ENCODE results near the gene NDFIP1. TPM values are rescaled to one million over a fixed set of nuclear protein-coding genes. Genes with fewer than 3 reads are reported as not detected.

Gene NDFIP1
- total RNA-seq, 1 experiment from 2014 or later = 33.5 TPM

DNA sequence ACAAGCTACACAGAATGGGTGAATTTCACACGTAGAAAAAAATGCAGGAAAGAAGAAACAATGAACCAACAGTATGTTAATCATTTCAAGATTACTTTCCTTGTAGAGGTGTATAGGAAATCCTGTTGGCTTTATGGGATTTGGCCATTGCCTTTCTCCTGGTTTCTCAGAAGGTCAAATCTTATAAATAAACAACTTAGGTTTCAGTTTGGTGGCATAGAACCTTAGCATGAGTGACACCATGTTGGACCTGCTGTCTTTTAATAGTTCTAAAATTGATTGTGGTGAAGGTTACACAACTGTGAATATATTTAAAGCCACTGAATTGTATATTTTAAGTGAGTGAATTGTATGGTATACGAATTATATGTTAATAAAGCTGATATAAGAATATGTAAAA is 16.7 kb upstream of the NDFIP1 start:
- no peaks in the 10 kb centered on the region for H3K9me3 ChIP-seq (ENCODE audit: low read length)
- TF ChIP-seq EZH2 (IDR thresholded peaks at IDR 0.05; ENCODE audit: low read length, unreplicated experiment) = no peak
- TF ChIP-seq CTCF (conservative IDR thresholded peaks at IDR 0.05; ENCODE audit: low read depth, low read length) = no peak
- no peak for TF ChIP-seq EZH2phosphoT487 (IDR thresholded peaks at IDR 0.05; ENCODE audit: borderline replicate concordance, low read length)
- intact Hi-C loops (cut with micrococcal nuclease) = no loop called here
- no peaks in the 10 kb centered on the region for H3K36me3 ChIP-seq (ENCODE audit: low read depth, low read length)
- H3K9me2 ChIP-seq (replicated peaks; ENCODE audit: low read length) = no peaks in the 10 kb centered on the region
- POLR2A ChIA-PET (ENCODE audit: unreplicated experiment) = no interaction called here
- no peaks in the 10 kb centered on the region; the same call in 1 of the 2 replicates for H3K4me1 ChIP-seq (ENCODE audit: insufficient read depth, low read length)
- H3K4me3 ChIP-seq (ENCODE audit: low read length) = no peak overlapping the region
- H3K4me2 ChIP-seq (ENCODE audit: low read length) = no peak overlapping the region
- no TSS peak for BruUV-seq (replicated peaks)
- CTCF ChIA-PET = no interaction called here
- ATAC-seq = no peak
- H4K20me1 ChIP-seq (ENCODE audit: low read length) = no peaks in the 10 kb centered on the region
- H3K27me3 ChIP-seq (ENCODE audit: low read length) = no peaks in the 10 kb centered on the region
- no peak overlapping the region for H2AFZ ChIP-seq (ENCODE audit: low read length)
- DNase-seq = no peak
- H3K27ac ChIP-seq (ENCODE audit: low read length) = no peak overlapping the region
- H3K9ac ChIP-seq (ENCODE audit: low read length) = no peak overlapping the region
- H3K79me2 ChIP-seq (ENCODE audit: low read length) = no peaks in the 10 kb centered on the region
- H3F3A ChIP-seq (ENCODE audit: low read length, unreplicated experiment) = no peaks in the 10 kb centered on the region

GRCh38 chr5:142095035-142095434 is 13.5 kb upstream of the NDFIP1 start:
- no peaks in the 10 kb centered on the region for H3K27me3 ChIP-seq (ENCODE audit: low read length)
- H3K27ac ChIP-seq (ENCODE audit: low read length) = no peak overlapping the region
- ChIA-PET POLR2A (ENCODE audit: unreplicated experiment) (no interaction called here), CTCF (no interaction called here)
- 0 out of 2 replicates have a peak overlapping the region, but pooled peaks have one; percentile 13 for H2AFZ ChIP-seq (ENCODE audit: low read length)
- no peaks in the 10 kb centered on the region for H3K36me3 ChIP-seq (ENCODE audit: low read depth, low read length)
- no peak overlapping the region for H3K9ac ChIP-seq (ENCODE audit: low read length)
- no peak for DNase-seq
- no TSS peak for BruUV-seq (replicated peaks)
- ATAC-seq = no peak
- intact Hi-C loops (cut with micrococcal nuclease) = no loop called here
- no peaks in the 10 kb centered on the region for H3F3A ChIP-seq (ENCODE audit: low read length, unreplicated experiment)
- no peaks in the 10 kb centered on the region for H3K79me2 ChIP-seq (ENCODE audit: low read length)
- H3K9me2 ChIP-seq (replicated peaks; ENCODE audit: low read length) = no peaks in the 10 kb centered on the region
- H3K4me1 ChIP-seq (ENCODE audit: insufficient read depth, low read length) = no peaks in the 10 kb centered on the region; the same call in 1 of the 2 replicates
- H4K20me1 ChIP-seq (ENCODE audit: low read length) = no peaks in the 10 kb centered on the region
- H3K4me3 ChIP-seq (ENCODE audit: low read length) = no peak overlapping the region
- H3K9me3 ChIP-seq (ENCODE audit: low read length) = no peaks in the 10 kb centered on the region
- no peak overlapping the region for H3K4me2 ChIP-seq (ENCODE audit: low read length)
- TF ChIP-seq CTCF (conservative IDR thresholded peaks at IDR 0.05; ENCODE audit: low read depth, low read length) (no peak), EZH2 (IDR thresholded peaks at IDR 0.05; ENCODE audit: low read length, unreplicated experiment) (no peak), EZH2phosphoT487 (IDR thresholded peaks at IDR 0.05; ENCODE audit: borderline replicate concordance, low read length) (no peak)

DNA sequence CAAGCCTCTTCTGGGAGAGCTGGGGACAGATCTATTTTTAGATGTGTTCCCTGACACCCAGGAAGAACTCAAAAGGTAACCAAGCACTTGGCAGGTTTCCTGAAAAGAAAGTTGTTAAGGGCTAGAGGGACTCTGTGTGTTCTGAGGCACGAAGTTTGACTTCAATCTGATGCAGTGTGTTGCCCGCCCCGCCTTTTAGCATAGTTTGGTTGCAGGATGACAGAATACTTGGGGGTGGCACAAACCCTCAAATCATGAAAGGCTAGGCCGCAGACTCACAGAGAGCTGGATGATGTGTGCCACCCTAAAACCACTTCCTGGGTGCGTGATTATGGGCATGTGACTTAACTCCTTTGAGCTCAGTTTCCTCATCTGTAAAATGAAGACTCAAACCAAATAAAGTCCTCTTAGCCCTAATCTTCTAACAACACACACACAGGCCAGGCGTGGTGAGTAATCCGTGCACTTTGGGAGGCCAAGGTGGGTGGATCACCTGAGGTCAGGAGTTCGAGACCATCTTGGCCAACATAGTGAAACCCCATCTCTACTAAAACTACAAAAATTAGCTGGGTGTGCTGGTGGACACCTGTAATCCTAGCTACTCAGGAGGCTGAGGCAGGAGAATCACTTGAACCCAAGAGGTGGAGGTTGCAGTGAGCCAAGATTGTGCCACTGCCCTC is 12.8 kb upstream of the NDFIP1 start:
- TF ChIP-seq EZH2 (IDR thresholded peaks at IDR 0.05; ENCODE audit: low read length, unreplicated experiment) = no peak
- TF ChIP-seq EZH2phosphoT487 (IDR thresholded peaks at IDR 0.05; ENCODE audit: borderline replicate concordance, low read length) = no peak
- TF ChIP-seq CTCF (conservative IDR thresholded peaks at IDR 0.05; ENCODE audit: low read depth, low read length) = no peak

More for the DNA sequence above, 12.8 kb upstream of the NDFIP1 start:
- Histone ChIP-seq H3K4me3 (ENCODE audit: low read length) (no peak overlapping the region), H3K36me3 (ENCODE audit: low read depth, low read length) (no peaks in the 10 kb centered on the region), H3K4me1 (ENCODE audit: insufficient read depth, low read length) (no peaks in the 10 kb centered on the region; the same call in 1 of the 2 replicates), H3F3A (ENCODE audit: low read length, unreplicated experiment) (no peaks in the 10 kb centered on the region), H3K9me3 (ENCODE audit: low read length) (no peaks in the 10 kb centered on the region), H4K20me1 (ENCODE audit: low read length) (no peaks in the 10 kb centered on the region), H3K27ac (ENCODE audit: low read length) (no peak overlapping the region), H3K27me3 (ENCODE audit: low read length) (no peaks in the 10 kb centered on the region), H3K9me2 (replicated peaks; ENCODE audit: low read length) (no peaks in the 10 kb centered on the region), H3K9ac (ENCODE audit: low read length) (no peak overlapping the region), H3K4me2 (ENCODE audit: low read length) (no peak overlapping the region), H2AFZ (ENCODE audit: low read length) (0 out of 2 replicates have a peak overlapping the region, but pooled peaks have one; percentile 13), H3K79me2 (ENCODE audit: low read length) (no peaks in the 10 kb centered on the region)
- intact Hi-C loops (cut with micrococcal nuclease) = no loop called here
- ChIA-PET CTCF (no interaction called here), POLR2A (ENCODE audit: unreplicated experiment) (no interaction called here)
- no TSS peak for BruUV-seq (replicated peaks)
- ATAC-seq = no peak
- no peak for DNase-seq

Data from PC-3 (cell line).